SK-N-MC (cell line): ENCODE data around the gene PDE4D.

Source experiments
- DNase-seq: peaks from one replicate; pipeline ENCODE4 v3.0.0-alpha.2; 2011; ENCODE audit warnings: low read depth, low spot score
- H3K27ac ChIP-seq: fragments of 200-600 bp; sonication (generic); 2 replicates; pipeline ENCODE4 v1.5.1; 2016; ENCODE audit warnings: mixed run types
- H3K36me3 ChIP-seq: fragments of 200-600 bp; sonication (generic); 2 replicates; pipeline ENCODE4 v1.6.1; 2017; ENCODE audit warnings: antibody characterized with exemption, low read length, mixed read lengths; ENCODE audit not compliant: insufficient read depth
- H3K4me3 ChIP-seq: fragments of 200-600 bp; sonication (generic); 2 replicates; pipeline ENCODE4 v1.5.1; 2016
- H3K9ac ChIP-seq: fragments of 200-600 bp; sonication (generic); 2 replicates; pipeline ENCODE4 v1.8.0; 2017; ENCODE audit warnings: mixed run types, mixed read lengths; ENCODE audit not compliant: insufficient read length
- H3K9me3 ChIP-seq: fragments of 200-600 bp; sonication (generic); 2 replicates; pipeline ENCODE4 v1.6.1; 2017; ENCODE audit warnings: low read depth, mild to moderate bottlenecking, antibody characterized with exemption, low read length, moderate library complexity, mixed read lengths
- EZH2 ChIP-seq: fragments of 200-600 bp; sonication (generic); IDR thresholded peaks from one replicate; pipeline ENCODE4 v1.6.1; 2017; ENCODE audit warnings: antibody characterized with exemption
- FOXP2 ChIP-seq: optimal IDR thresholded peaks from 2 replicates; pipeline ENCODE3; 2011; ENCODE audit warnings: mild to moderate bottlenecking, moderate library complexity; ENCODE audit not compliant: insufficient read depth; ENCODE audit errors: extremely low read length, control extremely low read depth
- POLR2AphosphoS5 ChIP-seq: IDR thresholded peaks from 2 replicates; pipeline ENCODE4 v1.6.1; 2012; ENCODE audit warnings: mild to moderate bottlenecking, low read depth, low read length, borderline replicate concordance

The PDE4D gene

GRCh38 chr5:59537961-59538749, 355.4 kb downstream of the PDE4D start:
- Histone ChIP-seq H3K36me3 (no peaks in the 10 kb centered on the region), H3K9me3 (no peaks in the 10 kb centered on the region), H3K9ac (no peak overlapping the region), H3K27ac (no peak overlapping the region), H3K4me3 (no peak overlapping the region)
- TF ChIP-seq FOXP2 = no peak
- no peak for TF ChIP-seq EZH2
- TF ChIP-seq POLR2AphosphoS5 = no peak
- DNase-seq = no peak

GRCh38 chr5:59536875-59537274, 356.7 kb downstream of the PDE4D start:
- Histone ChIP-seq H3K9ac (no peak overlapping the region), H3K36me3 (no peaks in the 10 kb centered on the region), H3K27ac (no peak overlapping the region), H3K9me3 (no peaks in the 10 kb centered on the region), H3K4me3 (no peak overlapping the region)
- DNase-seq = no peak
- TF ChIP-seq FOXP2 (no peak), POLR2AphosphoS5 (no peak), EZH2 (no peak)

- no peak for DNase-seq
- Histone ChIP-seq H3K9ac (no peak overlapping the region), H3K36me3 (no peaks in the 10 kb centered on the region), H3K27ac (no peak overlapping the region), H3K9me3 (no peaks in the 10 kb centered on the region), H3K4me3 (no peak overlapping the region)
- TF ChIP-seq FOXP2 (no peak), POLR2AphosphoS5 (no peak), EZH2 (no peak)
Observed at GRCh38 chr5:59535561-59535960, 358.0 kb downstream of the PDE4D start.

GRCh38 chr5:59533730-59534108, 359.8 kb downstream of the PDE4D start:
- no peaks in the 10 kb centered on the region for H3K36me3 ChIP-seq
- H3K4me3 ChIP-seq = 0 out of 2 replicates have a peak overlapping the region, but pooled peaks have one; percentile 11
- H3K9ac ChIP-seq = no peak overlapping the region
- TF ChIP-seq POLR2AphosphoS5 = no peak
- TF ChIP-seq FOXP2 = no peak
- TF ChIP-seq EZH2 = no peak
- peak overlapping the region; percentile 70; the same call in 1 of the 2 replicates for H3K27ac ChIP-seq
- DNase-seq = no peak
- no peaks in the 10 kb centered on the region for H3K9me3 ChIP-seq

GRCh38 chr5:59532979-59533729, 360.4 kb downstream of the PDE4D start:
- Histone ChIP-seq H3K36me3 (no peaks in the 10 kb centered on the region), H3K27ac (peak overlapping the region; percentile 70; the same call in 1 of the 2 replicates), H3K9me3 (no peaks in the 10 kb centered on the region), H3K4me3 (0 out of 2 replicates have a peak overlapping the region, but pooled peaks have one; percentile 11), H3K9ac (no peak overlapping the region)
- no peak for DNase-seq
- TF ChIP-seq EZH2 (no peak), FOXP2 (no peak), POLR2AphosphoS5 (no peak)

DNA sequence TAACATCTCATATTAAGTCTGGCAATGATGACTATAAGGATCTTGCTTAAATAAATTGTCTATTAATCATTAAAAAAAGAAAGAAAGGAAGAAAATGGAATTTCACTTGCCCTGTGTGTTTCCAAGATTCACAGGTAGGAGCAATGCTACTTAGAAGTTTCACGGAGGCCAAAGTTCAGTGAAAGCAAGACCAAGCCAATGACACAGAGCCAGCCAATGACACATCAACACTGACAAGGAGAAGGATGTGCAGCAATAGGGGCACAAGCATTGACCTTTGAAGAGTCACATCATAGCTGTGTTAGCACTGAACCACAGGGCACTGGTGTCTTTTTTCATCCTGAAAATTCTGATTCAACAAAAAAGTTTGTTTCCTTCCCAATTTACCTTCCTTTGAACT, 364.3 kb downstream of the PDE4D start:
- Histone ChIP-seq H3K27ac (no peak overlapping the region), H3K36me3 (no peaks in the 10 kb centered on the region), H3K4me3 (no peak overlapping the region), H3K9ac (no peak overlapping the region), H3K9me3 (no peaks in the 10 kb centered on the region)
- TF ChIP-seq EZH2 (no peak), FOXP2 (no peak), POLR2AphosphoS5 (no peak)
- no peak for DNase-seq

DNA sequence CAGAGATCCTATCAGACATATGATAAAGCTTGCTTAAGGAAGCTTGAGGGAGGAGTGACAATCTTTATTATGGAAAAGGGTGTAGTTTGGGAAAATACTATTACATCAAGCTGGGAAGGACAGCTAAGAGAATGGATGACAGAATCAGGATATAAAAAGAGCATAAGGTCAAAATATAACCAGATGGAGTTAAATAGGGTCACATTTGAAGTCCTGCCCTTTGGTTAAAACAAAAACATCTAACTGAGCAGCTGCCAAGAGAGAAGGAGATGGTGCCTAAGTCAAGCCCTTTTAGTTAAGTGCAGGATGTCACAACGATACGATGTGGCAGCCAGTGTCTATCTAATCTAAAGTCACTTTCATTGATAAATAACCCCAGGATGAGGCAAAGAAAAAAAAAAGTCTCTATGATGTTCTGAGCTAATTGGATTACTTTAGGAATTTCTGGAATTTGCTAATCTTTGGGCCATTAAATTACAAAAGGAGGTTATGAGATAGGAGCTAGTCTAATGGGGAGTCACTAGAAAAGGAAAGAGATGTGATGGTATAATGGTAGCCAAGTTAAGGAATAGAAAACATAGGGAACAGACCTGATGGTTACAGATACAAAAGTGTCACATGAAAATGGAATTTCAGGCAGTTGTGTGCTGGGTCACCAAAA, 365.2 kb downstream of the PDE4D start:
- H3K4me3 ChIP-seq = no peak overlapping the region
- no peaks in the 10 kb centered on the region for H3K9me3 ChIP-seq
- H3K9ac ChIP-seq = no peak overlapping the region
- TF ChIP-seq FOXP2 = no peak
- TF ChIP-seq POLR2AphosphoS5 = no peak
- no peak for TF ChIP-seq EZH2
- no peak for DNase-seq
- H3K27ac ChIP-seq = no peak overlapping the region
- H3K36me3 ChIP-seq = no peaks in the 10 kb centered on the region

DNA sequence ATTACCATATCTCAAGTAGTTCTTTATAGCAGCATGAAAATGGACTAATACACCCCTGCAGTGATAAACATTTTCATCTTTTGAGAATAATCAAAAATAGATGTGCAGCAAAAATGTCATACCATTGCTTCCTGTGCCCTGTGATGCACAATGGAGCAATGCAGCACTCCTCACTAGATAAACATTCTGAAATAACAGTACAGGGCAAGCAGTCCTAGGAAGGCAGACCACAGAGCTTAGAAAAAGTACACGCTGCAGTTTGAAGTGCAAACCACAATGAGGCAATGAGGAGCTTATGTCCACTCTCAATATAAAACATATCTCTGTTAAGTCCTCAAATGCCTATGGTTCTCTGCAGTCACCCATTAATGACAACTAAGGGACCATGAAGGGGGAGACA, 367.6 kb downstream of the PDE4D start:
- Histone ChIP-seq H3K4me3 (no peak overlapping the region), H3K9me3 (no peaks in the 10 kb centered on the region), H3K9ac (no peak overlapping the region), H3K27ac (no peak overlapping the region; the same call in 1 of the 2 replicates), H3K36me3 (no peaks in the 10 kb centered on the region)
- peak; percentile 20 for DNase-seq
- TF ChIP-seq FOXP2 (peak; percentile 56), EZH2 (no peak)

DNA sequence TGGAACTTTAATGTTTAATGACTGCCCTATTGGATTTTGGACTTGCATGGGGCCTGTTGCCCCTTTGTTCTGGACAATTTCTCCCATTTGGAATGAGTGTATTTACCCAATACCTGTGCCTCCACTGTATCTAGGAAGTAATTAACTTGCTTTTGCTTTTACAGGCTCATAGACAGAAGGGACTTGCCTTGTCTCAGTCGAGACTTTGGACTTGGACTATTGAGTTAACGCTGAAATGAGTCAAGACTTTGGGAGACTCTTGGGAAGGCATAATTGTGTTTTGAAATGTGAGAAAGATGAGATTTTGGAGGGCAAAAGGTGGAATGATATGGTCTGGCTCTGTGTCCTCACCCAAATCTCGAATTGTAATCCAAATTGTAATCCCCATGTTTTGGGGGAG, 368.2 kb downstream of the PDE4D start:
- Histone ChIP-seq H3K27ac (no peak overlapping the region), H3K9me3 (no peaks in the 10 kb centered on the region), H3K4me3 (no peak overlapping the region), H3K9ac (no peak overlapping the region), H3K36me3 (no peaks in the 10 kb centered on the region)
- TF ChIP-seq EZH2 (no peak), POLR2AphosphoS5 (no peak), FOXP2 (no peak)
- no peak for DNase-seq
